OCI-LY7 (cell line): Measurements from ENCODE around the gene EFNA3. TPM values are rescaled to one million over a fixed set of nuclear protein-coding genes. Genes with fewer than 3 reads are reported as not detected.

Experiments
- BruUV-seq: library from RNA; stranded (reverse); fragments of 400-500 nt; replicated peaks from 2 replicates; lab custom pipeline; 2021; lab: Mats Ljungman, UMichigan
- CTCF ChIA-PET: fragments of 300-600 bp; sonication (Branson Sonifier 250); formaldehyde crosslinking; loops from one replicate; lab custom pipeline; 2022; ENCODE audit warnings: antibody characterized with exemption; ENCODE audit not compliant: unreplicated experiment; lab: Charles Lee
- POLR2A ChIA-PET: fragments of 300-600 bp; sonication (Branson Sonifier 250); formaldehyde crosslinking; loops from one replicate; lab custom pipeline; 2022; ENCODE audit warnings: antibody characterized with exemption; lab: Charles Lee
- DNase-seq: peaks from one replicate; pipeline ENCODE4 v3.0.0-alpha.2; 2015; ENCODE audit warnings: low spot score
- H2AFZ ChIP-seq: fragments of 200-600 bp; sonication (generic), shearing (Covaris generic); 2 replicates; pipeline ENCODE4 v1.6.1; 2014; ENCODE audit warnings: mild to moderate bottlenecking, antibody characterized with exemption, low read length, moderate library complexity
- H3K27ac ChIP-seq: fragments of 200-600 bp; sonication (generic); 2 replicates; pipeline ENCODE4 v1.5.1; 2014; ENCODE audit warnings: mixed run types, low read depth, mild to moderate bottlenecking, moderate library complexity, low read length, inconsistent platforms; ENCODE audit not compliant: poor library complexity, severe bottlenecking
- H3K36me3 ChIP-seq: fragments of 200-600 bp; sonication (generic); 2 replicates; pipeline ENCODE4 v1.6.1; 2014; ENCODE audit warnings: mild to moderate bottlenecking, antibody characterized with exemption, low read length, moderate library complexity, mixed read lengths; ENCODE audit not compliant: insufficient read depth
- H3K4me1 ChIP-seq: fragments of 200-600 bp; sonication (generic); 2 replicates; pipeline ENCODE4 v1.5.1; 2014; ENCODE audit warnings: mild to moderate bottlenecking, low read length; ENCODE audit not compliant: insufficient read depth, poor library complexity, severe bottlenecking
- H3K4me2 ChIP-seq: fragments of 200-600 bp; sonication (generic); 2 replicates; pipeline ENCODE4 v1.6.1; 2014; ENCODE audit warnings: mild to moderate bottlenecking, low read length
- H3K4me3 ChIP-seq: fragments of 200-600 bp; sonication (generic); 2 replicates; pipeline ENCODE4 v1.5.1; 2014; ENCODE audit warnings: mild to moderate bottlenecking, low read depth, low read length; ENCODE audit not compliant: poor library complexity, severe bottlenecking
- H3K79me2 ChIP-seq: fragments of 200-600 bp; sonication (generic); 2 replicates; pipeline ENCODE4 v1.6.1; 2016; ENCODE audit warnings: low read depth, mild to moderate bottlenecking, low read length, moderate library complexity, mixed read lengths; ENCODE audit not compliant: insufficient read depth
- H3K9me2 ChIP-seq: fragments of 200-600 bp; sonication (generic); 2 replicates; pipeline ENCODE4 v1.6.1; 2016; ENCODE audit warnings: mild to moderate bottlenecking, low read length, mixed read lengths; ENCODE audit not compliant: insufficient read depth
- H3K9me3 ChIP-seq: fragments of 200-600 bp; sonication (generic); 2 replicates; pipeline ENCODE4 v1.6.1; 2014; ENCODE audit warnings: mild to moderate bottlenecking, mixed run types, low read length, mixed read lengths
- H4K20me1 ChIP-seq: fragments of 200-600 bp; sonication (generic); 2 replicates; pipeline ENCODE4 v1.6.1; 2014; ENCODE audit warnings: mild to moderate bottlenecking, antibody characterized with exemption, low read length, moderate library complexity, mixed read lengths; ENCODE audit not compliant: insufficient read depth
- CTCF ChIP-seq: fragments of 200-600 bp; sonication (generic); conservative IDR thresholded peaks from 2 replicates; pipeline ENCODE4 v1.5.1; 2014; ENCODE audit warnings: mild to moderate bottlenecking, antibody characterized with exemption, low read length, moderate library complexity, mixed read lengths
- EZH2phosphoT487 ChIP-seq: fragments of 200-600 bp; sonication (generic); IDR thresholded peaks from 2 replicates; pipeline ENCODE4 v1.6.1; 2018; ENCODE audit warnings: low read depth, borderline replicate concordance, mild to moderate bottlenecking, mixed run types, antibody characterized with exemption, low read length, moderate library complexity, mixed read lengths
- intact Hi-C: fragments of 100-400 bp; cut with micrococcal nuclease; formaldehyde crosslinking; loops from one replicate; pipeline ENCODE4 v1.10.0; 2022; ENCODE audit not compliant: unreplicated experiment
- total RNA-seq, 2 experiments: library from RNA; depleted of rRNA in 1 of 2; stranded (reverse); fragments of >200 nt in 1 of 2; shearing (Covaris generic) in 1 of 2; gene quantifications; 2 replicates each; pipeline ENCODE4 v1.2.3, GENCODE V29; 2014 to 2022

EFNA3 gene
- total RNA-seq, 2 experiments from 2014 or later, result 6.7 to 10.8 TPM

GRCh38 chr1:155042789-155043188, 35.8 kb upstream of the EFNA3 start:
- H3K9me3 ChIP-seq, result no peaks in the 10 kb centered on the region
- no peak overlapping the region for H2AFZ ChIP-seq
- TF ChIP-seq CTCF, result no peak
- TF ChIP-seq EZH2phosphoT487, result no peak
- no peaks in the 10 kb centered on the region for H3K79me2 ChIP-seq
- H3K4me3 ChIP-seq, result no peak overlapping the region
- intact Hi-C loops, result no loop called here
- H3K9me2 ChIP-seq, result no peaks in the 10 kb centered on the region
- CTCF ChIA-PET, result no interaction called here
- no TSS peak for BruUV-seq
- POLR2A ChIA-PET, result interaction anchor here (0.6 kb wide), 1 partner anchor 1962 kb away, joined by 5 read pairs; no protein-coding TSS in a partner anchor
- peaks cover 7% of the 10 kb centered on the region for H3K4me1 ChIP-seq
- H3K36me3 ChIP-seq, result no peaks in the 10 kb centered on the region
- no peaks in the 10 kb centered on the region for H4K20me1 ChIP-seq
- no peak overlapping the region for H3K27ac ChIP-seq
- no peak for DNase-seq
- no peak overlapping the region for H3K4me2 ChIP-seq

GRCh38 chr1:155043301-155043702, 35.3 kb upstream of the EFNA3 start:
- no peak for TF ChIP-seq CTCF
- no peak for TF ChIP-seq EZH2phosphoT487
- Histone ChIP-seq H3K79me2 (no peaks in the 10 kb centered on the region), H3K4me2 (no peak overlapping the region), H4K20me1 (no peaks in the 10 kb centered on the region), H3K4me3 (no peak overlapping the region), H3K4me1 (peaks cover 7% of the 10 kb centered on the region), H2AFZ (no peak overlapping the region), H3K9me2 (no peaks in the 10 kb centered on the region), H3K27ac (no peak overlapping the region), H3K36me3 (no peaks in the 10 kb centered on the region), H3K9me3 (no peaks in the 10 kb centered on the region)
- ChIA-PET POLR2A (interaction anchor here (1.2 to 1.4 kb wide), 3 partner anchors 9 to 30 kb away, joined by 3 to 5 read pairs (median 4); partner anchors contain the start of gene EFNA4), CTCF (interaction anchor here (0.6 kb wide), 1 partner anchor 377 kb away, joined by 3 read pairs; no protein-coding TSS in a partner anchor)
- no peak for DNase-seq
- no TSS peak for BruUV-seq
- intact Hi-C loops, result no loop called here

GRCh38 chr1:155043793-155044192, 34.8 kb upstream of the EFNA3 start:
- Histone ChIP-seq H3K9me2 (no peaks in the 10 kb centered on the region), H3K36me3 (no peaks in the 10 kb centered on the region), H2AFZ (no peak overlapping the region), H3K4me3 (no peak overlapping the region), H4K20me1 (no peaks in the 10 kb centered on the region), H3K4me2 (no peak overlapping the region), H3K27ac (no peak overlapping the region), H3K79me2 (no peaks in the 10 kb centered on the region), H3K4me1 (peaks cover 7% of the 10 kb centered on the region), H3K9me3 (no peaks in the 10 kb centered on the region)
- DNase-seq, result no peak
- CTCF ChIA-PET, result interaction anchor here (0.6 to 1.7 kb wide), 4 partner anchors 18 to 378 kb away, joined by 3 to 11 read pairs (median 4); partner anchors contain the start of gene PMVK
- BruUV-seq, result no TSS peak
- POLR2A ChIA-PET, result interaction anchor here (0.6 to 1.4 kb wide), 7 partner anchors 9 to 69 kb away, joined by 3 to 5 read pairs (median 3); partner anchors contain the start of genes CKS1B and EFNA4
- intact Hi-C loops, result loop anchor here (2.0 kb wide), 1 partner anchor 17 kb away; no protein-coding TSS in a partner anchor
- TF ChIP-seq EZH2phosphoT487, result no peak
- TF ChIP-seq CTCF, result no peak
